ENCODE data around the gene ATP1A2.

DNA sequence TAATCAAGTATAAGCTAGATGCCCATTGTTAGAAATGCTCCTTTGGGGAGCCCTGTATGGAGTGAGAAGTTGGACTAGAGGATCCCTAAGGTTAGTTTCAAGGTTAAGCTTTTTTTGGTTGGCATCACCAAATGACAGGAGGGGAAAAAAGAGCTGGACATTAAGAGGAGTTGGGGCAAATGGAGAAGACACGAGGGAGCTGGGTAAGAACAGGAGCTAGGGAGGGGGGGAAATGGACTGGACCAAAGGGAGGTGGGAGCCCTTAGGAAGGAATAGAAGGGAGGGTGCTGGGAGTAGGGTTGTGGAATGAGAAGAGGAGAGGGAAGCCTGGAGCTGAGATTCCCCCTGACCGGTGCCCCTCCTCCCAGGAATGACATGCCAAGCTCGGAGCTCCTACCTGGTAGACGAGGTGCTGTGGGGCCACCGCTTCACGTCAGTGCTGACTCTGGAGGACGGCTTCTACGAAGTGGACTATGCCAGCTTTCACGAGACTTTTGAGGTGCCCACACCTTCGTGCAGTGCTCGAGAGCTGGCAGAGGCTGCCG is 28.4 kb upstream of the ATP1A2 start:
- TF ChIP-seq, protein P1, sequence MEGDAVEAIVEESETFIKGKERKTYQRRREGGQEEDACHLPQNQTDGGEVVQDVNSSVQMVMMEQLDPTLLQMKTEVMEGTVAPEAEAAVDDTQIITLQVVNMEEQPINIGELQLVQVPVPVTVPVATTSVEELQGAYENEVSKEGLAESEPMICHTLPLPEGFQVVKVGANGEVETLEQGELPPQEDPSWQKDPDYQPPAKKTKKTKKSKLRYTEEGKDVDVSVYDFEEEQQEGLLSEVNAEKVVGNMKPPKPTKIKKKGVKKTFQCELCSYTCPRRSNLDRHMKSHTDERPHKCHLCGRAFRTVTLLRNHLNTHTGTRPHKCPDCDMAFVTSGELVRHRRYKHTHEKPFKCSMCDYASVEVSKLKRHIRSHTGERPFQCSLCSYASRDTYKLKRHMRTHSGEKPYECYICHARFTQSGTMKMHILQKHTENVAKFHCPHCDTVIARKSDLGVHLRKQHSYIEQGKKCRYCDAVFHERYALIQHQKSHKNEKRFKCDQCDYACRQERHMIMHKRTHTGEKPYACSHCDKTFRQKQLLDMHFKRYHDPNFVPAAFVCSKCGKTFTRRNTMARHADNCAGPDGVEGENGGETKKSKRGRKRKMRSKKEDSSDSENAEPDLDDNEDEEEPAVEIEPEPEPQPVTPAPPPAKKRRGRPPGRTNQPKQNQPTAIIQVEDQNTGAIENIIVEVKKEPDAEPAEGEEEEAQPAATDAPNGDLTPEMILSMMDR (IDR thresholded peaks at IDR 0.05; ENCODE audit: low read depth, low read length), result no peak
- TF ChIP-seq MYC (IDR thresholded peaks at IDR 0.05; ENCODE audit: low read depth, low read length) (no peak), POLR2A (IDR thresholded peaks at IDR 0.05; ENCODE audit: extremely low read depth, insufficient read length) (no peak)

Measured in NB4 (cell line).